ENCODE measurements around the gene PTPRN2.

- TF ChIP-seq POLR2A (IDR thresholded peaks at IDR 0.05) (no peak), POLR2AphosphoS5 (IDR thresholded peaks at IDR 0.05) (no peak), CTCF (IDR thresholded peaks at IDR 0.05) (no peak)
Measured at GRCh38 chr7:158582089-158582456, 5.5 kb downstream of the PTPRN2 start.
